ENCODE data around the gene SHMT1.
"Not testable (repeated sequence)": the region's sequence is repeated elsewhere in the genome, so short reads cannot be mapped to it uniquely, and the experiment has no call there.

Gene SHMT1

GRCh38 chr17:18378205-18378505 lies 14.8 kb upstream of the SHMT1 start:
- no peak overlapping the region for H3K4me3 ChIP-seq (ENCODE audit: low read depth, low read length)
- DNase-seq (ENCODE audit: low read depth) = no peak
- no peak for TF ChIP-seq POLR2A (IDR thresholded peaks at IDR 0.05; ENCODE audit: extremely low read depth, insufficient read length)
- TF ChIP-seq CTCF (IDR thresholded peaks at IDR 0.05; ENCODE audit: low read depth, low read length) = no peak
- TF ChIP-seq, protein P1, sequence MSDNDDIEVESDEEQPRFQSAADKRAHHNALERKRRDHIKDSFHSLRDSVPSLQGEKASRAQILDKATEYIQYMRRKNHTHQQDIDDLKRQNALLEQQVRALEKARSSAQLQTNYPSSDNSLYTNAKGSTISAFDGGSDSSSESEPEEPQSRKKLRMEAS (IDR thresholded peaks at IDR 0.05; ENCODE audit: low read depth, low read length) = no peak
- TF ChIP-seq MYC (IDR thresholded peaks at IDR 0.05; ENCODE audit: low read depth, low read length) = no peak

DNA sequence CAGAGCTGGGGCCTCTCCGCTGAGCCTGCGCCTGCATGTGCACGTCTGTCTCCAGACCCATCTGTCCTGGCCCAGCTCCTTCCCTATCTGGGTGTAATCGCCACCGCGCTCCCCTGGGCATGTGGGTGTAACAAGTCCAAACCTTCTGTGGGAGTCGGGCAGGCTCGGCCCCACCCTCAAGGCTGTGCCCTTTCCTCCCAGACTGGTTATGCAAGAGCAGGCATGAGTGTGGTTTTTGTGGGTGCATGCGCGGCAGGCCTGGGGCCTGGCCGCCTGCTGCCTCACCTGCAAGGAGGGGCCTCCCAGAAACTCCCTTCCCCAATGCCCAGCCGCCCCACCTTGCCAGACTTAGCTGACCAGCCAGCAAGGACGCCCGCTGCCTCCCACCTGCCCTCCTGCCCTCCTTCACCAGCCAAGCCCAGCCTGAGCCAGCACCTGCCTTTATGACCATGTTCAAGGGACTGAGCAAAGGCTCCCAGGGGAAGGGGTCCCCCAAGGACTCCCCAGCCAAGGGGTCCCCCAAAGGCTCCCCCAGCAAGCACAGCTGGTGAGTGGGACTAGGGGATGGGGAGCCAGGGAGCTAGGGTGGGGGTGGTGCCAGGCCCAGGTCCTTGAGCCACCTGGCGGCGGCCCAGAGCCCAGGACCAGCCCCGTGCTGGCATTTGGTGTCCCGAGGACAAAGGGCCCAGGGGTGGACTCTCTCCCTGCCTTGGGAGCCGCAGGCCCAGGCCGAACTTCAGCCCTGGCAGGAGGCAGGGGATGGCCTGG lies 14.3 kb upstream of the SHMT1 start, which contains the start of gene EVPLL:
TSS of gene EVPLL (plus strand) at position 342 of the 768 bp plus-strand sequence. CDS start 3,160 bp downstream, outside the sequence.
- peak; percentile 99 for DNase-seq (ENCODE audit: low read depth)
- TF ChIP-seq, protein P1 (IDR thresholded peaks at IDR 0.05; ENCODE audit: low read depth, low read length) = peak; percentile 82
- peak; percentile 71; the same call in 1 of the 2 replicates for TF ChIP-seq MYC (IDR thresholded peaks at IDR 0.05; ENCODE audit: low read depth, low read length)
- no peak for TF ChIP-seq CTCF (IDR thresholded peaks at IDR 0.05; ENCODE audit: low read depth, low read length)
- no peak within 1 kb of the TSS for H3K4me3 ChIP-seq (ENCODE audit: low read depth, low read length)

DNA sequence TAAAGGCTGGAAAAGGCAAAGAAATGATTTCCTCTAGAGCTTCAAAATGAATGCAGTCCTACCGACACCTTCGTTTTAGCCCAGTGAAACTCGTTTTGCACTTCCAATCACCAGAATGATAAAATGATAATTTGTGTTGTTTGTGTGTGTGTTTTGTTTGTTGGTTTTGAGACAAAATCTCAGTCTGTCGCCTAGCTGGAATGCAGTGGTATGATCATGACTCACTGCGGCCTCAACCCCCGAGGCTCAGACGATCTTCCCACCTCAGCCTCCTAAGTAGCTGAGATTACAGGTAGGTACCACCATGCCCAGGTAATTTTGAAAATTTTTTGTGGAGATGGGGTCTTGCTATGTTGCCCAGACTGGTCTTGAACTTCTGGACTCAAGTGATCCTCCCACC lies 10.9 kb upstream of the SHMT1 start:
- H3K4me3 ChIP-seq (ENCODE audit: low read depth, low read length) = no peak overlapping the region
- TF ChIP-seq, protein P1 (IDR thresholded peaks at IDR 0.05; ENCODE audit: low read depth, low read length) = no peak
- no peak for DNase-seq (ENCODE audit: low read depth)

DNA sequence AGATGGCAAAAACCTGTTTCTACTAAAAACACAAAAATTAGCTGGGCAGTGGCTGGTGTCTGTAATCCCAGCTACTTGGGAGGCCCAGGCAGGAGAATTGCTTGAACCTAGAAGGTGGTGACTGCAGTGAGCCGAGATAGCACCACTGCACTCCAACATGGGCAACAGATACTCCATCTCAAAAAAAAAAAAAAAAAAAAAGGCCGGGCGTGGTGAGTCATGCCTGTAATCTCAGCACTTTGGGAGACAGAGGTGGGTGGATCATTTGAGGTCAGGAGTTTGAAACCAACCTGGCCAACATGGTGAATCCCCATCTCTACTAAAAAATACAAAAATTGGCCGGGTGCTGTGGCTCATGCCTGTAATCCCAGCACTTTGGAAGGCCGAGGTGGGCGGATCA lies 9.8 kb upstream of the SHMT1 start:
- not testable (repeated sequence) for DNase-seq (ENCODE audit: low read depth); H3K4me3 ChIP-seq (ENCODE audit: low read depth, low read length)

GRCh38 chr17:18371455-18371854 lies 8.1 kb upstream of the SHMT1 start:
- DNase-seq (ENCODE audit: low read depth) = no peak
- no peak overlapping the region for H3K4me3 ChIP-seq (ENCODE audit: low read depth, low read length)
- no peak for TF ChIP-seq POLR2A (IDR thresholded peaks at IDR 0.05; ENCODE audit: extremely low read depth, insufficient read length)
- TF ChIP-seq MYC (IDR thresholded peaks at IDR 0.05; ENCODE audit: low read depth, low read length) = no peak

DNA sequence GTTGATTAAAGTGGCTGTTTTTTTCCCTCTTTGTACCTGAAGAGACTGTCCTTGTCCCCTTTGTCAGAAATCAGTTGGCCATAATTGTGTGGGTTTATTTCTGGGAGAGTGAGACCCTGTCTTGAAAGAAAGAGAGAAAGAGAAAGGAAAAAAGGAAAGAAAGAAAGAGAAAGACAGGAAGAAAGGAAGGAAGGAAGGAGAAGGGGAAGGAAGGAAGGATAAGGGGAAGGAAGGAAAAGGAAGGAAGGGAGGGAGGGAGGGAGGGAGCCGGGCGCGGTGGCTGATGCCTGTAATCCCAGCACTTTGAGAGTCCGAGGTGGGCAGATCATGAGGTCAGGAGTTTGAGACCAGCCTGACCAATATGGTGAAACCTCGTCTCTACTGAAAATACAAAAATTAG lies 7.4 kb upstream of the SHMT1 start:
- TF ChIP-seq, protein P1 (IDR thresholded peaks at IDR 0.05; ENCODE audit: low read depth, low read length) = no peak
- no peak for TF ChIP-seq MYC (IDR thresholded peaks at IDR 0.05; ENCODE audit: low read depth, low read length)
- no peak for TF ChIP-seq CTCF (IDR thresholded peaks at IDR 0.05; ENCODE audit: low read depth, low read length)
- TF ChIP-seq POLR2A (IDR thresholded peaks at IDR 0.05; ENCODE audit: extremely low read depth, insufficient read length) = no peak
- no peak overlapping the region for H3K4me3 ChIP-seq (ENCODE audit: low read depth, low read length)

GRCh38 chr17:18368946-18369345 lies 5.6 kb upstream of the SHMT1 start:
- H3K4me3 ChIP-seq (ENCODE audit: low read depth, low read length) = no peak overlapping the region
- TF ChIP-seq POLR2A (IDR thresholded peaks at IDR 0.05; ENCODE audit: extremely low read depth, insufficient read length) = no peak
- TF ChIP-seq, protein P1 (IDR thresholded peaks at IDR 0.05; ENCODE audit: low read depth, low read length) = no peak
- no peak for TF ChIP-seq MYC (IDR thresholded peaks at IDR 0.05; ENCODE audit: low read depth, low read length)
- TF ChIP-seq CTCF (IDR thresholded peaks at IDR 0.05; ENCODE audit: low read depth, low read length) = no peak
- DNase-seq (ENCODE audit: low read depth) = no peak

More for the DNA sequence above, 7.4 kb upstream of the SHMT1 start:
- DNase-seq (ENCODE audit: low read depth) = no peak

Measured in NB4 (cell line).